Ovary (tissue), 9 donors: ENCODE data around the gene BARD1. TPM values are rescaled to one million over a fixed set of nuclear protein-coding genes. Genes with fewer than 3 reads are reported as not detected.

Source experiments
- DNase-seq, 5 donors: peaks; one replicate each; pipeline ENCODE4 v3.0.0-alpha.2; 2019 to 2020
- H3K27ac ChIP-seq, 2 donors: fragments of 200-600 bp; one replicate each; pipeline versions ENCODE4 v1.5.1 to v1.8.0; 2019 to 2022
- H3K27me3 ChIP-seq: fragments of 200-600 bp; one replicate; pipeline ENCODE4 v1.8.0; 2022
- H3K36me3 ChIP-seq: fragments of 200-600 bp; sonication (generic); one replicate; pipeline ENCODE4 v1.5.1; 2019
- H3K4me1 ChIP-seq: one replicate; pipeline ENCODE4 v1.8.1; 2013; ENCODE audit warnings: mild to moderate bottlenecking, moderate library complexity; ENCODE audit not compliant: insufficient read depth
- H3K4me3 ChIP-seq: fragments of 200-600 bp; sonication (generic); one replicate; pipeline ENCODE4 v1.5.1; 2017
- H3K9me3 ChIP-seq, 2 donors: fragments of 200-600 bp in 1 of 2; sonication (generic) in 1 of 2; one replicate each; pipeline versions ENCODE4 v1.5.1 to v1.8.1; 2013 to 2019; ENCODE audit warnings: mild to moderate bottlenecking in 1 of 2, moderate library complexity in 1 of 2
- CTCF ChIP-seq, 3 donors: fragments of 450-650 bp in 2 of 3; fragments of 200-600 bp in 1 of 3; IDR thresholded peaks; one replicate each; pipeline versions ENCODE4 v1.5.1 to v1.8.0; 2016 to 2022; ENCODE audit warnings: antibody characterized with exemption in 3 of 3, mild to moderate bottlenecking in 1 of 3
- EP300 ChIP-seq: sonication (generic); formaldehyde crosslinking; IDR thresholded peaks from one replicate; pipeline ENCODE4 v1.6.1; 2017; ENCODE audit warnings: antibody characterized with exemption
- POLR2A ChIP-seq: fragments of 450-650 bp; IDR thresholded peaks from one replicate; pipeline ENCODE4 v1.6.1; 2017; ENCODE audit warnings: antibody characterized with exemption, mild to moderate bottlenecking, moderate library complexity
- WGBS, 3 donors: extraction: QIAGEN DNeasy Blood & Tissue Kit in 1 of 3; methylation state at CpG; one replicate each; pipeline versions ENCODE4 v1.1.5 to v1.1.7; 2013 to 2017; 5-methylcytosine and 5-hydroxymethylcytosine counted together
- intact Hi-C, 4 donors: fragments of 100-400 bp; cut with DNase I; formaldehyde crosslinking; loops; one replicate each; pipeline versions ENCODE4 v1.11.0 to v1.15.1; 2022 to 2023
- polyA plus RNA-seq, 2 donors: library from polyadenylated mRNA; stranded (reverse); fragments of 200-250 nt in 1 of 2; fragments of 350-450 nt in 1 of 2; fragmentation: Illumina TruSeq in 1 of 2; extraction: RNeasy Lipid Tissue Mini Kit (QIAGEN cat#74804) in 1 of 2; gene quantifications; one replicate each; pipeline ENCODE4 v1.2.3, GENCODE V29; 2013 to 2014
- total RNA-seq, 7 donors: library from RNA; depleted of rRNA in 2 of 7; stranded (reverse); fragments of >200 nt in 2 of 7; fragmentation: NEBNext Ultra II Directional in 3 of 7; extraction: Animal tissue kit (Norgen Biotek cat#: 25700) in 3 of 7; gene quantifications; one replicate each; pipeline versions ENCODE4 v1.1.0 to v1.2.4, GENCODE V29; 2016 to 2023
- donor health status: DM: no; HTN: no; CAD: no; lungs with moderate emphysema.
- donor health status: DM: no; HTN: no; CAD: no.
- donor health status: Bipolar disorder and iron deficiency.
- donor health status: DM: yes; HTN: yes; CAD: no.
- donor health status: DM: no; HTN: no; CAD: no.
- donor health status: DM: yes; HTN: yes; CAD: no.

Gene BARD1
- total and polyA plus RNA-seq, 9 donors = 2.4 to 30.4 (median 11.0) TPM

- Histone ChIP-seq H3K27me3 (no peaks in the 10 kb centered on the region), H3K36me3 (no peaks in the 10 kb centered on the region), H3K4me1 (no peaks in the 10 kb centered on the region), H3K4me3 (no peak overlapping the region), H3K27ac (no peak overlapping the region), H3K9me3 (no peaks in the 10 kb centered on the region)
- intact Hi-C loops = no loop called here
- 67 to 75% (median 72%) methylated on average over 8 of the region's 8 CpGs for WGBS, 3 donors
- no peak for DNase-seq
- no peak for TF ChIP-seq POLR2A
- TF ChIP-seq CTCF (IDR thresholded peaks at IDR 0.05) = no peak
- no peak for TF ChIP-seq EP300
Observed at GRCh38 chr2:214713080-214713830, 96.2 kb downstream of the BARD1 start.

- H3K4me3 ChIP-seq = no peak overlapping the region
- H3K4me1 ChIP-seq = no peaks in the 10 kb centered on the region
- no peak overlapping the region for H3K27ac ChIP-seq
- H3K9me3 ChIP-seq = no peaks in the 10 kb centered on the region
- TF ChIP-seq POLR2A (no peak), CTCF (IDR thresholded peaks at IDR 0.05) (no peak), EP300 (no peak)
- WGBS, 3 donors = 92 to 96% (median 93%) methylated on average over 2 of the region's 2 CpGs
- no peak for DNase-seq
- intact Hi-C loops = no loop called here
- no peaks in the 10 kb centered on the region for H3K27me3 ChIP-seq
- no peaks in the 10 kb centered on the region for H3K36me3 ChIP-seq
Observed at GRCh38 chr2:214710729-214711128, 98.8 kb downstream of the BARD1 start.

GRCh38 chr2:214706986-214707385 lies 102.5 kb downstream of the BARD1 start:
- no peaks in the 10 kb centered on the region for H3K27me3 ChIP-seq
- no peak overlapping the region for H3K4me3 ChIP-seq
- H3K9me3 ChIP-seq = no peaks in the 10 kb centered on the region
- no peak for TF ChIP-seq CTCF (IDR thresholded peaks at IDR 0.05)
- TF ChIP-seq POLR2A = no peak
- TF ChIP-seq EP300 = no peak
- H3K4me1 ChIP-seq = no peaks in the 10 kb centered on the region
- 19 to 39% (median 29%) methylated on average over 2 of the region's 2 CpGs for WGBS, 3 donors
- H3K27ac ChIP-seq = no peak overlapping the region
- DNase-seq = no peak
- no peaks in the 10 kb centered on the region for H3K36me3 ChIP-seq
- intact Hi-C loops = no loop called here

GRCh38 chr2:214699236-214699635 lies 110.2 kb downstream of the BARD1 start:
- Histone ChIP-seq H3K27me3 (no peaks in the 10 kb centered on the region), H3K9me3 (peaks cover 0 to 3% of the 10 kb centered on the region in 2 donors), H3K36me3 (no peaks in the 10 kb centered on the region), H3K27ac (no peak overlapping the region), H3K4me1 (no peaks in the 10 kb centered on the region), H3K4me3 (no peak overlapping the region)
- DNase-seq = no peak
- WGBS, 3 donors = 38 to 42% (median 41%) methylated on average over 2 of the region's 2 CpGs
- intact Hi-C loops = no loop called here
- no peak for TF ChIP-seq POLR2A
- no peak for TF ChIP-seq EP300
- no peak for TF ChIP-seq CTCF (IDR thresholded peaks at IDR 0.05)
